HG03025 (cell line): Measurements from ENCODE around the gene RBM39.
"Not testable (repeated sequence)": the region's sequence is repeated elsewhere in the genome, so short reads cannot be mapped to it uniquely, and the experiment has no call there.

Experiments
- ATAC-seq: cut with Tn5 transposase; IDR thresholded peaks from one replicate; pipeline ENCODE4 v1.9.1; 2021; ENCODE audit warnings: mild to moderate bottlenecking, moderate library complexity; ENCODE audit not compliant: unreplicated experiment, low FRiP score

Gene RBM39

GRCh38 chr20:35729836-35730582 lies 12.1 kb downstream of the RBM39 start:
- ATAC-seq, result no peak

- no peak for ATAC-seq
Observed at GRCh38 chr20:35729283-35729807, 12.7 kb downstream of the RBM39 start.

- ATAC-seq, result no peak
Observed at GRCh38 chr20:35726842-35727711, 15.0 kb downstream of the RBM39 start.

- ATAC-seq, result no peak
Observed at GRCh38 chr20:35724321-35725230, 17.5 kb downstream of the RBM39 start.

GRCh38 chr20:35723652-35724320 lies 18.3 kb downstream of the RBM39 start:
- not testable (repeated sequence) for ATAC-seq

- not testable (repeated sequence) for ATAC-seq
Observed at GRCh38 chr20:35723275-35723639, 18.8 kb downstream of the RBM39 start.

GRCh38 chr20:35721621-35722020 lies 20.4 kb downstream of the RBM39 start:
- no peak for ATAC-seq

- no peak for ATAC-seq
Observed at GRCh38 chr20:35721219-35721618, 20.8 kb downstream of the RBM39 start.

- no peak for ATAC-seq
Observed at GRCh38 chr20:35720165-35721123, 21.6 kb downstream of the RBM39 start.

- ATAC-seq, result no peak
Observed at GRCh38 chr20:35719717-35720116, 22.3 kb downstream of the RBM39 start.

- no peak for ATAC-seq
Observed at GRCh38 chr20:35718972-35719635, 23.0 kb downstream of the RBM39 start.

- ATAC-seq, result not testable (repeated sequence)
Observed at GRCh38 chr20:35718321-35718720, 23.7 kb downstream of the RBM39 start.

GRCh38 chr20:35716330-35716729 lies 25.7 kb downstream of the RBM39 start:
- no peak for ATAC-seq

- ATAC-seq, result no peak
Observed at GRCh38 chr20:35715652-35716051, 26.4 kb downstream of the RBM39 start.

- ATAC-seq, result no peak
Observed at GRCh38 chr20:35714127-35714526, 27.9 kb downstream of the RBM39 start.

GRCh38 chr20:35713120-35713519 lies 28.9 kb downstream of the RBM39 start:
- ATAC-seq, result not testable (repeated sequence)

- no peak for ATAC-seq
Observed at GRCh38 chr20:35711588-35712209, 30.4 kb downstream of the RBM39 start.
